Lower lobe of right lung (tissue), 2 donors: ENCODE measurements around the gene SORT1. TPM values are rescaled to one million over a fixed set of nuclear protein-coding genes. Genes with fewer than 3 reads are reported as not detected.

Source experiments
- ATAC-seq, 2 donors: fragments of 200-7000 bp; cut with Tn5 transposase; one replicate each; pipeline ENCODE4 v1.9.1; 2020 to 2022; ENCODE audit warnings: mild to moderate bottlenecking in 2 of 2, moderate library complexity in 2 of 2
- DNase-seq: peaks from one replicate; pipeline ENCODE4 v3.0.0-alpha.2; 2020
- H3K27ac ChIP-seq: fragments of 200-600 bp; one replicate; pipeline ENCODE4 v1.8.0; 2022
- H3K27me3 ChIP-seq: fragments of 200-600 bp; one replicate; pipeline ENCODE4 v1.8.0; 2022; ENCODE audit warnings: low read depth
- H3K36me3 ChIP-seq: fragments of 200-600 bp; one replicate; pipeline ENCODE4 v1.8.0; 2022; ENCODE audit warnings: mild to moderate bottlenecking
- H3K4me1 ChIP-seq: fragments of 200-600 bp; one replicate; pipeline ENCODE4 v1.8.0; 2022
- H3K4me3 ChIP-seq: fragments of 200-600 bp; one replicate; pipeline ENCODE4 v1.8.0; 2022; ENCODE audit warnings: mild to moderate bottlenecking
- H3K9me3 ChIP-seq: fragments of 200-600 bp; one replicate; pipeline ENCODE4 v1.8.0; 2022
- intact Hi-C: fragments of 100-400 bp; cut with DNase I; formaldehyde crosslinking; loops from one replicate; pipeline ENCODE4 v1.11.0; 2022
- total RNA-seq: library from RNA; stranded (reverse); fragmentation: NEBNext Ultra II Directional; extraction: Animal tissue kit (Norgen Biotek cat#: 25700); gene quantifications from one replicate; pipeline ENCODE4 v1.2.1, GENCODE V29; 2021
- TF ChIP-seq, protein P1 (sequence below): fragments of 200-600 bp; IDR thresholded peaks from one replicate; pipeline ENCODE4 v1.8.0; 2022; ENCODE audit warnings: antibody characterized with exemption, mild to moderate bottlenecking
- donor health status: DM: no; HTN: yes; CAD: no; lungs with severe emphysema.

Gene SORT1
- total RNA-seq, 1 donor from 2014 or later: 178 TPM

DNA sequence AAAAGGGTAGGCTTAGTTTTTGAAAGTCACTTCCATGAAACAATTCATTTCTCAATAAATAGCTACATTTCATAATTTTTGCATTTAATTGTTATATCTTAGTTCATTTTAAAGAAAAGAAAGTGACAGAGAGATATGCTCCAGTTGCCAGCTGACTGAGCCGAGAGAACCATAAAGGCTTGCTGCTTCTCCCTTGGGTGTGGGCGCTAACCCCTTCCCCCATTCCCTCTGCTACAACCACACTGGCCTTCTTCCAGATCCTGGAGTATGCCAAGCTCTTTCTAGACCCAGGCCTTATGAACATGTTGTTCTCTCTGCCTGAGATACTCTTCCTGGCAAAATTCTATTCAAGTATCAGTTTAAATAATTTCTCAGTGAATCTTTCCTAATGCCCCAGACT lies 12.3 kb downstream of the SORT1 start:
- TF ChIP-seq, protein P1, sequence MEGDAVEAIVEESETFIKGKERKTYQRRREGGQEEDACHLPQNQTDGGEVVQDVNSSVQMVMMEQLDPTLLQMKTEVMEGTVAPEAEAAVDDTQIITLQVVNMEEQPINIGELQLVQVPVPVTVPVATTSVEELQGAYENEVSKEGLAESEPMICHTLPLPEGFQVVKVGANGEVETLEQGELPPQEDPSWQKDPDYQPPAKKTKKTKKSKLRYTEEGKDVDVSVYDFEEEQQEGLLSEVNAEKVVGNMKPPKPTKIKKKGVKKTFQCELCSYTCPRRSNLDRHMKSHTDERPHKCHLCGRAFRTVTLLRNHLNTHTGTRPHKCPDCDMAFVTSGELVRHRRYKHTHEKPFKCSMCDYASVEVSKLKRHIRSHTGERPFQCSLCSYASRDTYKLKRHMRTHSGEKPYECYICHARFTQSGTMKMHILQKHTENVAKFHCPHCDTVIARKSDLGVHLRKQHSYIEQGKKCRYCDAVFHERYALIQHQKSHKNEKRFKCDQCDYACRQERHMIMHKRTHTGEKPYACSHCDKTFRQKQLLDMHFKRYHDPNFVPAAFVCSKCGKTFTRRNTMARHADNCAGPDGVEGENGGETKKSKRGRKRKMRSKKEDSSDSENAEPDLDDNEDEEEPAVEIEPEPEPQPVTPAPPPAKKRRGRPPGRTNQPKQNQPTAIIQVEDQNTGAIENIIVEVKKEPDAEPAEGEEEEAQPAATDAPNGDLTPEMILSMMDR: no peak
- no peak overlapping the region for H3K4me3 ChIP-seq
- H3K4me1 ChIP-seq: peaks cover 64% of the 10 kb centered on the region
- intact Hi-C loops: no loop called here
- H3K27me3 ChIP-seq: no peaks in the 10 kb centered on the region
- no peaks in the 10 kb centered on the region for H3K36me3 ChIP-seq
- DNase-seq (no peak), ATAC-seq (peak; percentile 46 to 68)
- H3K9me3 ChIP-seq: no peaks in the 10 kb centered on the region
- H3K27ac ChIP-seq: no peak overlapping the region

DNA sequence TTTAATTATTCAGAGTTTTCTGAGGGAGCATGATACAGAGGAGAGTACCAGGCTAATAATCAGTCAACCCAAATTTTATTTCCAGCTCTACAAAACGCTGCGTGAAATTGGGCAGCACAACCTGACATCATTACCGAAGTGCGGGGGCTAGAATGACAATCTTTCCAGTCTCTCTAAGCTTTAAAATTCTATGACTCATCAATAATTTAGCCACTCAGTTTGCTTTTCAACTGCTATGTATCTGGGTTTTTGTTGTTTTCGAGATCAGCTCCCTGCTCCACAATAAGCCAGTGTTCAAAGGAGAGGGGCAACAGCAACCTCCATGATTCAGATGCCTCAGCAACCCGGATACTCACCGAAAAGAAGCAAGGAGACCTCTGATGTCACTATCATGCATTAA lies 13.9 kb downstream of the SORT1 start:
- TF ChIP-seq, protein P1: no peak
- H3K27ac ChIP-seq: no peak overlapping the region
- H3K4me1 ChIP-seq: peaks cover 48% of the 10 kb centered on the region
- no peak for DNase-seq
- H3K27me3 ChIP-seq: no peaks in the 10 kb centered on the region
- ATAC-seq: no peak
- H3K36me3 ChIP-seq: no peaks in the 10 kb centered on the region
- no peaks in the 10 kb centered on the region for H3K9me3 ChIP-seq
- intact Hi-C loops: no loop called here
- H3K4me3 ChIP-seq: no peak overlapping the region

DNA sequence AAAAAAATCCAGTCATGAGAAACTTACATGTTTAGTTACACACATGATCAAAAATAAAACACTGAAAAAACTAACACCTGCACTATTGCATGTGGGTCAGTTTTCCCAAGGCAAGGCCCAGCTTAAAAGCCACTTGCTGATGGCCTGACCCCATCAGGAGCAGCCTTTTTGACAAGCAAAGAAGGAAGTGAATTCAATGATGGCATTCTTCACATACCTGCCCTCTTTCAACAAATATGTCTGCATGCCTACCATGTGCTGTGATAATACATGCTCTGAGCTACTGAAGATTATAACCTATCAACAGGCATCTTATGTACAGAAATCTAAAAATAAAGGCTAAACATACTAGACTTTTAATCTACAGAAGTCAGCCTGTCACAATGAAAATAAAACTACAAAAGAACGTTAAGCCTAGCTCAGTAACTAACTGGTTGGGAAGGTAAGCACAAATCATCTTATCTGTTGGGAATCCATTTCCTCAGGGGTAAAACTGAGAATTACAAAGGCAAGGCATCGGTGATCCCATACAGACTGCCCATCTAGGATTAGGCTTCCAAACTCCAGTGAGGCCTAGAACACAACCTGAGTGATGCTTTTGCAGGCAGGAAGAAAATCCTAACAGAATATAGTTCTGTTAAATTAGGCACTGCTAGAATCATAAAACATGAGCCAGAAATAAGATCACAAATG lies 14.5 kb downstream of the SORT1 start:
- Histone ChIP-seq H3K36me3 (no peaks in the 10 kb centered on the region), H3K27me3 (no peaks in the 10 kb centered on the region), H3K4me3 (no peak overlapping the region), H3K4me1 (peaks cover 42% of the 10 kb centered on the region), H3K27ac (no peak overlapping the region), H3K9me3 (no peaks in the 10 kb centered on the region)
- DNase-seq (no peak), ATAC-seq (peak; percentile 62 to 70)
- intact Hi-C loops: no loop called here
- TF ChIP-seq, protein P1: no peak

DNA sequence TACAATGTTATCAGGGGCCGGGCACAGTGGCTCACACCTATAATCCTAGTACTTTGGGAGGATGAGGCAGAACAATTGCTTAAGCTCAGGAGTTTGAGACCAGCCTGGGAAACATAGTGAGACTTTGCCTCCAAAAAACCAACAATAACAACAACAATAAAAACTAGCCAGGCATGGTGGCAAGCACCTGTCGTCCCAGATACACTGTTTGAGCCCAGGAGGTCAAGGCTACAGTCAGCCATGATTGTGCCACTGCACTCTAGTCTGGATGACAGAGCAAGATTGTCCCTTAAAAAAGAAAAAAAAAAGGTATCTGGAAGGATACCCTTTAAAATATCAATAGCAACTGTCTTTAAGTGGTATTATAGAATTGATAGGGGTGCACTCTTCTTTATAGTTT lies 16.1 kb downstream of the SORT1 start:
- Histone ChIP-seq H3K27ac (no peak overlapping the region), H3K27me3 (no peaks in the 10 kb centered on the region), H3K4me3 (no peak overlapping the region), H3K9me3 (no peaks in the 10 kb centered on the region), H3K4me1 (peaks cover 34% of the 10 kb centered on the region), H3K36me3 (no peaks in the 10 kb centered on the region)
- DNase-seq: no peak
- intact Hi-C loops: no loop called here
- no peak for ATAC-seq
- TF ChIP-seq, protein P1: no peak

DNA sequence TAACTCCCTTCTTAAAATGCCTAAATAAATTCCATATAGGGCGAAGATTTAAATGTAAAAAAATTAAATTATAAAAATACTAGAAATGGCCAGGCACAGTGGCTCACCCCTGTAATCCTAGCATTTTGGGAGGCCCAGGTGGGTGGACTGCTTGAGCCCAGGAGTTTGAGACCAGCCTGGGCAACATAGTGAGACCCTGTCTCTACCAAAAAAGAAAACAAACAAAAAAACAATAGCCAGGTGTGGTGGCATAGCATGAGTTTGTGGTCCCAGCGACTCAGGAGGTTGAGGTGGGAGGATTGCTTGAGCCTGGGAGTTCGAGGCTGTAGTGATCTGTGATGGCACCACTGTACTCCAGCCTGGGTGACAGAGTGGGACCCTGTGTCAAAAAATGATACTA lies 17.8 kb downstream of the SORT1 start:
- intact Hi-C loops: no loop called here
- Histone ChIP-seq H3K36me3 (no peaks in the 10 kb centered on the region), H3K9me3 (no peaks in the 10 kb centered on the region), H3K4me1 (peaks cover 20% of the 10 kb centered on the region), H3K27ac (no peak overlapping the region), H3K27me3 (no peaks in the 10 kb centered on the region), H3K4me3 (no peak overlapping the region)
- DNase-seq (no peak), ATAC-seq (no peak)
- TF ChIP-seq, protein P1: no peak
